HG03571 (cell line): ENCODE data around the gene HHAT.

Experiments
- ATAC-seq: cut with Tn5 transposase; IDR thresholded peaks from one replicate; pipeline ENCODE4 v1.9.1; 2021; ENCODE audit not compliant: unreplicated experiment

HHAT gene

DNA sequence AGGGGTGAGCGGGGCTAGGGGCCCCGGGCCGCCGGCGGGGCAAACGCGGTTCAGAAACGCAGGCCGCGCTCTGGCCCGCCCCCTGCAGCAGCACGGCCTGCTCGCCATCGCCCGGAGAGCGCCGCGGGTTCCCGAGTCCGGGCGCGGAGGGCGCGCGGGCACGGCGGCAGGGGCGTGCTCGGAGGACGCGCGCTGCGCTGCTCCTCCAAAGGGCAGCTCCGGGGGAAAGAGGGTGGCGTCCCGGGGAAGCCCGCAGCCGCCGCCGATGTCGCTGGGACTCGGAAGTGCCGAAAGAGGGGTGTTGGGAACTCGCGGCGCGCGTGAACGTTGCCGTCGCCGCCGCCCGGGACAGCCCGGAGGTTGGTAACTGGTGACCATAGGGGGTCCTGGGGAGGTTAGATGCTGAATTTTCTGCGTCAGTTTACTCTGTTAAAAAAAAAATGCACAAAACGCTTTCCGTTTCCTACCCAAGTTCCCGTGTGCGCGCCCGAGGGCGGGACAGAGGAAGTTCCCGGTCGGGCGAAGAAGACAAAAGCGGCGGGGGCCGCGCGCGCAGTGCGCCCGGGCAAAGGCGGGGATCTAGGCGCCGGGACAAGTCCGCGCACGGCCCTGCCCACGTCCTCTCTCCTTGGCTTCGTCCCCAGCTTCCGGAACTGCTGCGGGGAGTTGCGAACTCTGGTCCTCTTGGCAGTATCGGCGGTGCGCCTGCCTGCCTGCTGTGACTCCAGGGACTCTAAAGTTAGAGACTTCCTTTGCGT is at the start of gene HHAT:
Gene HHAT (plus strand): TSS at position 157 of the 758 bp plus-strand sequence. CDS start 20,074 bp downstream, outside the sequence.
- ATAC-seq = peak; percentile 53

DNA sequence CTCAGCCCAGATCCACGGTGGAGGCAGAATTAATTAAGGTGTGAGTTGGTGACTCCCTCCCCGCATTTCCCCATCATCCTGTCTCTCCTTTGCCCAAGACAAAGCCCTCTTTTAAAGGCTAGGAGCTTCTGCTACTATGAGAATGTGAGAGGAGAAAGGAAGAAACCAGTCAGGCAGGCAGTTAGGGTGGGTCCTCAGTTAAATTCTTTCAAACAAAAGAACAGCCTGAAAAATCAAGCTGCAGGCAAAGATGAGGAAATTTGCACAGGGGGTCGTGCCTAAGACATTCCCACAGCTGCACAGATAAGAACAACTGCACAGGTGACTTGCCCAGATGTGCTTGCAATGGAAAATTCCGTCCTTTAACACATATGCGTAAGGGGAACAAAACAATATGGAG is 48.5 kb upstream of the HHAT start:
- ATAC-seq = no peak

DNA sequence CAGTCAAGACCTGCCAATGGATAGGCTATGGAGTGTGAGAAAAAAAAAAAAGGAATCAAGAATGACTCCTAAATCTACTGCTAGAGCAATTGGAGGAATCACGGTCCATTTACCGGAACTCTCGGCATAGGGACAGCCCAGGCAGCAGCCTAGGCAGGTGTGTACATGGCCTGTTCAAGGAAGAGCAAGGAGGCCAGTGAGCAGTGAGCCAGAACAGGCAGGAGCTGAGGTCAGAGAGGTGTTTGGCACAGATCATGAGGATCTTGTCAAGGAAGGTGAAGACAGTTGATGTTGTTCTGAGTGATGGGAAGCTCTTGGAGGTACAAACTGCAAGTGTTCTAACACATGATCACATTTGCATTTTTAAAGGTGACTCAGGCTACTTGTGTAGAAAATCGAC is 40.6 kb upstream of the HHAT start:
- no peak for ATAC-seq

DNA sequence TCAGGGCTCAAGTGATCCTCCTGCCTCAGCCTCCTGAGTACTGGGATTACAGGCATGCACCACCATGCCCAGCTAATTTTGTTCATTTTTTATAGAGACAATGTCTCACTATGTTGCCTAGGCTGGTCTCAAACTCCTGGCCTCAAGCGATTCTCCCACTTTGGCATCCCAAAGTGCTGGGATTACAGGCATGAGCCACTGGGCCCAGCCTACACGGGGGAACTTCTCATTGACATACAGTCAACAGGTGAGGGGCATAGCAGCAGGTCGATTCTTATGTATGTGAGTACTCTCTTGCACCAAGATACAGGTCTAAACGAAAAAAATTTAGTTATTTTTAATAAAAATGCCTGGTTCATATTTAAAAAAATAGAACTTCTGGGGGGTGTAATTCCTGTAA is 39.5 kb upstream of the HHAT start:
- ATAC-seq = no peak

DNA sequence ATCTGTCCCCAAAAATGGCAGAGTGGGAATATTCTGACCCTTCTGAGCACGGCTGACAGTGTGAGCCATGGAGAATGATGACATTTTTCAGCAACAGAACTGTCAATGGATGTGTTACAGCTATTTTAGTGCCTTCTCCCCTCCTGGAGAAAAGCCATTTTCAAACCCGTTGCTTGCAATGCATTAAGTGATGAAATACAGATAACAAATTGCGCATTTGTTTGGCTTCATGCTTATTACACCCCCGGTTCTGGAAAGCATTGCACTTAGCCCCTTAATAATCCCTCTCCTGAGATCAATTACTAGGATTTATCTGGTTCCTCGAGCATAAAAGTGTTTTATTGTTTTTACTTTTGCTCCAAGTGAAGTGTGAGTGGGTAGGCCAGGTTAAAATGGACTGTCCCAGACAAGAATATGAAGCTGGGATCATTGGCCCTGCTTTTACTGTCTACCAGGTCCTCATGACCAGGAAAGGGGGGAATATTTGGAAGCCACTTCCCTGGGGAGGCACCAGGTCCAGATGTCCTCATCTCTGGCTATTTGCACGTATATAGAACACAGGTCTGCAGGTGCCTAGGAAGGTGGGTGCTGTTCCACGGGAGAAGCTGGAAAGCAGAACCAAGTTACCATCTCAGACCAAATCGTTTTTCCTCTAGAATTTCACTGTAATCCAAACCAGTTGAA is 37.5 kb upstream of the HHAT start:
- no peak for ATAC-seq

DNA sequence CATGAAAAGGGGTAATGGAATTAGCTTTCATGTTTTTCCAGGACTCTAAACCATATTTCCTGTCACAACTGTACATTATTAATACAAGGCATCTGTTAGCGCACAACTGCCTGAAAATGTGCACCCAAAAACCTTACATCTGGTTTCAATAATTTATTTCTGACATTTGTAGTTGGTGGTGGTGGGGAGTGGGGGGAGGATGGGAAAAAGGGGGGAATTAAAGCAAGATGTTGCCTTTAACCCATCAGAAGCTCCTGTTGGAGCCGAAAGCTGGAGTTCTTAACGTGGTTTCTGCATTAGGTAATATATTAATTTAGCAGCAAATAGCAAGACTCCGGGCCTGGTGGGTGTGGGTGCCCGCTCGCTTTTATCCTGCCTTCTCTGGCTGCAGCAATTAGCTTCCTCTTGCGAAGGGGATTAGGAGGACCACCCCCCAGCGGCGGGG is 36.9 kb upstream of the HHAT start:
- no peak for ATAC-seq

DNA sequence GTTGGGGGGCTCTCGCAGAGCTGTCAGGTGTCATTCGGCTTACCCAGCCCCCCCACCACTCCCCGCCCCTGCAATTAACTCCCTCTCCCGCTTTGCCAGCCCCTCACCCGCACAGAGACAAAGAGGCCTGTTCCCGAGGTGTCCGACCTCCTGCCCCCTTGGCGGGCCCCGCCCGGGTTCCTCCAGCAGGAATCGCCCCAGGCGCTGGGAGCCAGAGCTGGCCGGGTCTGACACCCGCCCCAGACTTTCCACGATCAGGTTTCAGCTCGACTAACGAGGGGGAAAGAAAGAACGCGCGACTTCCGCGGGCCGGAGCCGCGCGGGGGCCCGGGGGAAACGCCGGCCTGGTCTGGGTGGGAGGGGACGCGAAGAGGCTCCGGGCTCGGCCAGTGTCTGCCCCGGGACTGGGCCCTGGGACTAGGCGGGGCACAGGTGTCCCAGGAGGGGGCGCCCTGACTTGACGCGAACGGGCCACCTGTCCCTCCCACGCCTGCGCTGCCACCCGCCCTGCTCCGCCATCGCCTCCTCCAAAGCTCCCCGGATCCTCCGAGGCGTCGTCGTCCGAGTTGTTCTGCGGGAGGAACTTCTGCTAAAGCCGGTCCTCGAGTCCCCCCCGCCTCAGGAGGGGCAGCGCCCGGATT is 36.4 kb upstream of the HHAT start:
- no peak for ATAC-seq

DNA sequence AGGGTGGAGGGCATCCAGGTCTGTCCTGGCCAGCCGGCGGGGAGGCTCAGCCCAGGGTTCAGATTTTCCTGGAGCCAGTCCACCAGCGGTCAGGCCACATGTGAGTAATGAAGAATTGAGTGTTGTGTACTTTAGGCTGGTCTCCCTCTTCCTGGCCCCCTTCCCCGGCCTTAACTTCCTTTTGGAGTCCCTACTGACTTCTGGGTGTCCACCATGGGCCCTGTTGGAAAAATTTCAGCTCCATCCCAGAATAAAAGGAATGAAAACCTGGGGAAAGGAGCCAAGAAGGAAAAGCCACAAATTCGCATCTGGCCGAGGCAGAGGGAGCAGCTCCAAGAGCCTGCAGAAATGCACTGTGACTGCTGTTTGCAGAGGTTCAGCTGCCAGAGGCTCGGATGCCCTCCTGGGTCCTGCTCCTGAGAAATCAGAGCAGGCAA is 35.5 kb upstream of the HHAT start:
- ATAC-seq = no peak

DNA sequence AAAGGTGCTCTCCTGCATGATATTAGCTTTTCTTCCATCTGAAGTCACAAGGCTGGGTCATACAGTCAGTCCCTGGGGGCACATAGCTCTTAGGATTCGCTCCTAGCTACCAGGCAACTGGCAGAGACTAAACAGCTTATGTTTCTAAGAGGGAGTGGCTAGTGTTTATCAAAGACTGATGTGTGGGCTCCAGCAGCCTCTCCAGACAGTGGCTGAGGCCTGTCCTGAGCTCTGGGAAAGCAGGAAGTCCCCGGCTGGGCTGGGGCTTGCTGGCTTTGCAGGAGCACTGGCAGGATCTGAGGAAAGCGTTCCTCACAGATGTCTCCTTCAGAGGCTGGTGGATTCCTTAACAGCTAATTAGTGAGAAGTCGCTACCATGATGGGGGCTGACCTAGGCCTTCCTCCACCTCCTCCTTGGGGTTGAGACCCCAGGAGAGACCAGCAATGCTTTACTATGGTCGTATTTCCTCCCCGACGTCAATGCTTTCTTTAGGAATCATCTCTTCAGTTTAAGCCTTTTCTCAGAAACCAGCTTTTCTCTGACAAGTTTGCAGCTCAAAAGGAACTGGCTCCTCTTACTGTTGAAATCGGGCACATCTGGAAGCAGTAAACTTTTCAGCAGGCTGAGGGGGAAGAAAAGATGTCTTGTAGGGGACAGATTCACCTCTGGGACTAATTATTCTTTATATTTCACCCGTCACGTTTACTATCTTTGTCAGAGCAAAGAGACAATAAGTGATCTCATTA is 33.5 kb upstream of the HHAT start:
- ATAC-seq = no peak

DNA sequence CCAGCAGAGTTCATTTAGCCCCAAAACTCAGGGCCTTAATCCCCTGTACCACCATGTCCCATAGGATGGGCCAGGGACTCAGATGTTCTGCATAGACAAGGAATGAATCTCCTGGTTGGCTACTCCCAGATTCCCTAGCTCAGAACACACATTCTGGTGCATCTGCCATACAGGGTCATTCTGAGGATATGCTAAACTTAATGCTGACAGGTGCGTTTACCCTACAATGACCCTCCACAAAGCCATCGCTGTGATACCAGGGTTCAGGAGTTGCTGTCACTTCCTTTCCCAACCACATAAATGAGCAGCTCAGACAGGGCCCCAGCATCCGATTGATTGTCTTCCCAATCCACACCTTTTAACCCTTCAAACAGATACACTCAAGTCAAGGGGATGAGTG is 32.0 kb upstream of the HHAT start:
- ATAC-seq = no peak

DNA sequence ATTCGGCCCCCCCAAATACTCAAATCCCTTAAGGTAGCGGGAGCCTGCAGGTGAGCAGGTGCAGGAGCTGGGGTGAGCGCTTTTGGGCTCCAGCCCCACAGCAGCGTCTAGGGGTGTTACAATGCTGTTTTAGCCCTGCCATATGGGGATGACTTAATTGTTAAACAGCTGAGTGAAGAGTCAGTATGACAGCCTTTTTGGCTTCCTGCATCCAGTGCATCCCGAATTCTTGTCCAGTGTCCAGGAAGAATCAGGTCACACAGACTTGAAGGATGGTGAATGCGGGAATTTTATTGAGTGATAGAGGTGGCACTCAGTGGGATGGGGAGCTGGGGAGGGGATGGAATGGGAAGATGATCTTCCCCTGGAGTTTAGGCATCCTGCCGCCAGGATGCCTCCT is 30.4 kb upstream of the HHAT start:
- no peak for ATAC-seq

DNA sequence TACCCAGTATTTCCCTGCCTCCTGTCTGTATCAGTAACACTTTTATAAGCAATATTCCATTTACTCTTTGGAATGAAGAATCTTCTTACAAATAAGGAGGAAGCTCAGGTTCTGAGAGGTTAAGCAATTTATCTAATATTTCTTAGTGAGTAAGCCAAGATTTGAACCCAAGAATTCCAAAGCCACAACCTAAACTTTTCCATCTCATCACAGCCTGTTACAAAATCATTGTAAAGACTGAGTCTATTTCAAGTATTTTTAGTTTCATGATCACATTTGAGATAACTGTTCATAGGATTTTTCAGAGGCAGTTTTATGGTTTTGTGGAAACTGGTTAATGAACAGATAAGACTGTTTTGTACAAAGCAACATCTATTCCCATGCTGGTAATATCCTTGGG is 29.8 kb upstream of the HHAT start:
- ATAC-seq = no peak

DNA sequence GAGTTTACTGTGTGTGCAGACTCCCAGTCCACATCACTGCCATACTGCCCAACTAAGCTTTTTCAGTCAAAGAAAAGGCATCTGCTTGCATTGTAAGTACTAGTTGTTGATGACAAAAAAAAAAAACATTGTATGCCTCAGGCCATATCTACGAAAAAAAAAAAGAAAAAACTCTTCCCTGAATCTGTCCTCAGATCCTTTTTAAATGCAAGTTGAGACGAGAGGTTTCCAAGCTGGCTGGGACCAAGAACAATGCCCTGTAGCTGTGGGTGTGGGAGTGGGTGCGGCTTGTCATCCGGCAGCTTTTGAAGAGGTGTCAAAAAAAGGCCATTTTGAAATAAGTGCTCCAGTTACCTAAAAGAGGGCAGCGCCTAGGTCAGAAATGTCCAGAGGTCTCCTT is 29.2 kb upstream of the HHAT start:
- no peak for ATAC-seq

DNA sequence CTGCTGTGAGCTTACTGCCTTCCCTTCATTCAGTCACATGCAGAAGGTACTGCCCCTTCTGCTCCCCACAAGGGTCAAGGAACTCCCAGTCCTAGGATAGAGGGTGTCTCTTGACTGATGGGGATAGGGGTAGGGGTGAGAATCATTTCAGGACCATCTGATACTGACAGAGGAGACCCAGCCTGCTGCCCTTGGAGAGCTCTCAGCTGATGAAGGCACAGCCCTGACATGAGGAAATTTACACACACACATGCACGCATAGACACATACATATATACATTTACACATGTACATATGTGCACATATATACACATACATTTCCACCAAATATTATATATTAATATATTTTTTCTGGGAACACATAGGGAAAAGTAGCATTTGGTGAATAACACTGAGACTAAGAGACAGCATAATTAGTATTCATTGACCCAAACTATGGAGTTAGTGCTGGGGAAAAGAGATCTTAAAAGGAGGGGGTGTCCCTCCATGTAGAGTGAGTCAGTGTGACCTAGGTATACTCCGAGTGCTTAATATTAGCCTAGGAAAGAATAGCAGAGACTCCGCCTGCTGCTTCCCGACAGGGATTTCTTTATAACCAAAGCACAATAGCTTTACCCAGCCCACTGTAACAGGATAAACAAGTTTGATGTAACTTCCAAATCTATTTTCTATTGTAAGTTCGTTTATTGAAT is 27.6 kb upstream of the HHAT start:
- ATAC-seq = no peak

DNA sequence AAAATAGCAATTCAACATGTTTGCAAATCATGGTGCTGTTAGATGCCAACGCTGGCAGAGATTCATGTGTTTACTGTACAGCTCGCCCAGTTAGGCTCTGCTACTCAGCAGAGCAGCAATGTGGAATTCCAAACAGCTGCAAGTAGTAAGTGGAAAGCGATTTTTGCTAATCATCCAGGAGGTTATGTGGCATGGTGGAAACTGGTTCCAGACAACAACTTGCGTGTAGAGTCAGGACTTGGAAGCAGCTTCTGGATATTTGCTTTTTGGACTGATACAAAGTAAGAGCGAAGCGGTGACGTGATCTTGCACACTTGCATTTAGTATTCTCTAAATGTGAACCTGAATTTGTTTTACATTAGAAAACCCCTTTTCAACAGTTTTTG is 27.1 kb upstream of the HHAT start:
- no peak for ATAC-seq

DNA sequence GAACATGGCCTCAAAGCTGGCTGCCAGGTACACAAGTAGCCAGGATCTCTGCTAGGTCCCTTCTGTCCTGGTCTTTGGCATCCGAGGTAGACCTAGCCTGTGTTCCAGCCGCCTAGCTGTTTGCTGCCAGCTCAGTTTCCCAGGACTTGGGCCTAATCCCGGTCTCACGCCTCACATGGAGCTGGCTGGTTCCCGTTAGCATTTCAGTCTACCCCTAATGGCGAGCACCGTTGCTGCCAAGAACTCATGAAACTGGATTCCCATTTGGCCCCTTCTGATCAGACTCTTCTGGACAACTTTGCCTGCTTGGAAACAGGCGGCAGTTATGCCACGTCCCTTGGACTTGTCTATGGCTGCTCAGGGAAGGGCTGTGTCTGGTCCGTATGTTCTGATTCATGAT is 26.2 kb upstream of the HHAT start:
- ATAC-seq = no peak

DNA sequence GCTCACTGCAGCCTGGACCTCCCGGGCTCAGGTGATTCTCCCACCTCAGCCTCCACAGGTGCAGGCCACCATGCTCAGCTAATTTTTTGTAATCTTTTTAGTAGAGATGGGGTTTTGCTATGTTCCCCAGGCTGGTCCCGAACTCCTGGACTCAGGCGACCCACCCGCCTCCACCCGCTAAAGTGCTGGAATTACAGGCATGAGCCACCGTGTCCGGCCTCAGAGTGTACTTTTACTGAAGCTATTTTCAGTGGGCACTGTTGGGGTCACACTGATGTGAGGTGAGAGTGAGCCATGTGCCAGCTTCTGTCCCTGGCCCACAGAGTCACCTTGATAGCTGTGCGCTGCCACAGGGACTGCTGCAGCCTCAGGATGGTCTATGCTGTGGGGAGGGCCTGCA is 25.3 kb upstream of the HHAT start:
- no peak for ATAC-seq

DNA sequence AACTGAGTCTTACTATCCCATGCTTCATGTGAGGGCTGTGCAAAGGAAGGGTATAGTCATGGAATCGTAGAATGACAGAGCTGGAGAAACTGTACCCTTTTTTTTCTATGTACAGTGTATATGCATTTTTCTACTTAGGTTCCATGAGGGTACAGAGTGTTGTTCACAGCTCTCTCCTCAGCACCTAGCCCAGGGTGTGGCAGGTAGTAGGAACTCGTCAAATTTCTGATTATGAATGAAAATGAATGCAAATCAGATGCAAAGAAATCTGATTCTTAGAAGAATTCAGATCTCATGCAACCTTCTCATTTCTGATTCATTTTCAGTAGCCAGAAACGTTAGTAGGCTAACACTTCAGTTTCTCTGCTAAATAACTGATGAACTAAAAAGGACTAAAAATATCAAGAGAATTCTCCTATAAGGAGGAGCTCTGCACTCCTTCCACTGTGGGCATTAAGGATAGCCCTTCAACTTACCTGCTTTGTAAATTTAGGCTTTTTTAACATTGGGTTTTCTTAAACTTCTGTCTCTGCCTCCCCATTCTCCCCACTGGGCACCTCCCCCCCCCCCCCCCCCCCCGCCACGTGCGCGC is 18.0 kb upstream of the HHAT start:
- ATAC-seq = no peak

DNA sequence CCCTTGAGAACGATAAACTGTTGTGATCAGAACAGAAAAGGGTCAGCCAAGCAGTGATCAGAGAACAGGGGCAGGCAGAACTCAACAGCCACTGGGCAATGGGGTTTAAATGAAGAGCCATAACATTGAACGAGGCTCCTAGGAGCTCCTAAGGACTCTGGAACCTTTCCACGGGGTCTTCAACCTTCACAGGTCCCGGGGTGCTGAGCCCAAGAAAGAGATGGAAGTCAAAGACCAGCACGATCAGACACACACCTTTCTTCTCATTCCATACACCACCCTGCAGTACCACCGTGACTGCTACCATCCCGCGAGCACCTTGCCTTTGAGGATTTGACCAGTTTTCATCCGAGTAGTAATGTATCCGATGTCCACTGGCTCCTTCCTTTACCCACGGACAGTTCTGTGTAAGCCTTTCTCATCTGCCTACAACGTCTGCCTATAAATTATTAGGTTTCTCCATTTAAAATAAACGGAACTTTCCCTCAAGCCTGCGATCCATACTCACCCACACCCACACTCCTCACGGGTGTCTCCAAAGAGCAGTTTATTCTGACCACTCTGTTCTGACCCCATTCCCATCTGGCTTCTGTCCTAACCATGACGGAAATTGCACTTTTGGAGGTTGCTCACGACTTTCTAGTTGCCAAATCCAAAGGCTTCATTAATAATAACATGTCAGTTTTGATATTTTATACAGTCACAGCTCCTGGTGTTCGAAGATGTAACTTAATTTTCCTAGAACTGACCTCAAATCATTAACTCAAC is 16.8 kb upstream of the HHAT start:
- no peak for ATAC-seq
